CD4-positive, alpha-beta memory T cell (primary cell): ENCODE results near the gene POLD2. TPM values are rescaled to one million over a fixed set of nuclear protein-coding genes. Genes with fewer than 3 reads are reported as not detected.
A peak's percentile ranks its signal among the peaks of the same experiment; 100 is the strongest.

Experiments
- CTCF ChIA-PET: fragments of 350-600 bp; sonication (Branson Sonifier 250); formaldehyde crosslinking; loops from one replicate; lab custom pipeline; 2021; ENCODE audit warnings: inconsistent platforms; ENCODE audit not compliant: partially characterized antibody; lab: Charles Lee
- POLR2A ChIA-PET: fragments of 350-600 bp; sonication (Branson Sonifier 250); formaldehyde crosslinking; loops from one replicate; lab custom pipeline; 2021; ENCODE audit not compliant: partially characterized antibody; lab: Charles Lee
- DNase-seq, 5 donors: peaks; one replicate each; pipeline versions ENCODE4 v3.0.0 to v3.0.0-alpha.2; 2020 to 2022; ENCODE audit warnings: mixed read lengths in 1 of 5
- H3K27ac ChIP-seq: one replicate; pipeline ENCODE4 v1.7.0; 2013; ENCODE audit warnings: low read depth, low read length
- H3K27me3 ChIP-seq: 2 replicates; pipeline ENCODE4 v1.7.0; 2013; ENCODE audit warnings: mild to moderate bottlenecking, low read length, moderate library complexity; ENCODE audit not compliant: insufficient read depth
- H3K36me3 ChIP-seq: 2 replicates; pipeline ENCODE4 v1.7.0; 2013; ENCODE audit warnings: mild to moderate bottlenecking, low read length, moderate library complexity; ENCODE audit not compliant: insufficient read depth
- H3K4me1 ChIP-seq: 2 replicates; pipeline ENCODE4 v1.7.0; 2013; ENCODE audit warnings: mild to moderate bottlenecking, low read length, moderate library complexity; ENCODE audit not compliant: insufficient read depth
- H3K4me3 ChIP-seq, 2 donors: one replicate each; pipeline ENCODE4 v1.7.0; 2013; ENCODE audit warnings: low read length in 2 of 2, mild to moderate bottlenecking in 1 of 2
- H3K9me3 ChIP-seq, 2 donors: one replicate each; pipeline ENCODE4 v1.7.0; 2013; ENCODE audit warnings: low read length in 2 of 2, control low read depth in 1 of 2; ENCODE audit not compliant: control insufficient read depth in 1 of 2
- H3K27ac Mint-ChIP-seq, 7 donors: one replicate each; pipeline ENCODE4 v1.8.0; 2020 to 2021; ENCODE audit warnings: mixed read lengths in 7 of 7, mild to moderate bottlenecking in 6 of 7, inconsistent platforms in 3 of 7, moderate library complexity in 3 of 7
- H3K27me3 Mint-ChIP-seq, 2 donors: one replicate each; pipeline ENCODE4 v1.8.0; 2020 to 2021; ENCODE audit warnings: mixed read lengths in 2 of 2
- H3K36me3 Mint-ChIP-seq, 2 donors: one replicate each; pipeline ENCODE4 v1.8.0; 2020 to 2021; ENCODE audit warnings: mixed read lengths in 2 of 2, inconsistent platforms in 1 of 2, mild to moderate bottlenecking in 1 of 2
- H3K4me1 Mint-ChIP-seq, 4 donors: one replicate each; pipeline ENCODE4 v1.8.0; 2020 to 2021; ENCODE audit warnings: mixed read lengths in 4 of 4, mild to moderate bottlenecking in 1 of 4
- H3K4me3 Mint-ChIP-seq, 8 donors: one replicate each; pipeline ENCODE4 v1.8.0; 2020 to 2021; ENCODE audit warnings: mixed read lengths in 8 of 8, mild to moderate bottlenecking in 7 of 8, moderate library complexity in 6 of 8, inconsistent platforms in 3 of 8
- H3K9me3 Mint-ChIP-seq, 8 donors: one replicate each; pipeline ENCODE4 v1.8.0; 2020 to 2021; ENCODE audit warnings: mixed read lengths in 8 of 8, mild to moderate bottlenecking in 5 of 8, inconsistent platforms in 3 of 8, moderate library complexity in 1 of 8
- intact Hi-C: fragments of 100-400 bp; cut with micrococcal nuclease; formaldehyde crosslinking; loops from one replicate; pipeline ENCODE4 v1.15.1; 2023
- polyA plus RNA-seq, 2 donors: library from polyadenylated mRNA; unstranded; fragments of 300-500 nt; fragmentation: Illumina TruSeq; gene quantifications; one replicate each; pipeline ENCODE4 v1.2.3, GENCODE V29; 2021
- total RNA-seq, 2 experiments: library from RNA; stranded (reverse); gene quantifications; one replicate each; pipeline ENCODE4 v1.2.3, GENCODE V29; 2021

The POLD2 gene
- total and polyA plus RNA-seq, 4 experiments from 2014 or later: 48.7 to 94.4 (median 75.2) TPM

- Mint-ChIP-seq H3K9me3 (peaks cover 0 to 3% (median 0%) of the 10 kb centered on the region in 8 donors), H3K36me3 (no peaks in the 10 kb centered on the region), H3K4me3 (no peak overlapping the region), H3K4me1 (no peaks in the 10 kb centered on the region), H3K27me3 (peaks cover 3 to 6% of the 10 kb centered on the region in 2 donors), H3K27ac (no peak overlapping the region)
- Histone ChIP-seq H3K36me3 (no peaks in the 10 kb centered on the region), H3K4me3 (no peak overlapping the region), H3K27ac (no peak overlapping the region), H3K27me3 (no peaks in the 10 kb centered on the region), H3K9me3 (no peaks in the 10 kb centered on the region), H3K4me1 (no peaks in the 10 kb centered on the region)
- ChIA-PET POLR2A (no interaction called here), CTCF (no interaction called here)
- intact Hi-C loops: no loop called here
- no peak for DNase-seq
Measured at GRCh38 chr7:44162179-44162578, 38.8 kb upstream of the POLD2 start.

- Mint-ChIP-seq H3K4me3 (no peak overlapping the region), H3K27ac (no peak overlapping the region), H3K9me3 (peaks cover 0 to 3% (median 0%) of the 10 kb centered on the region in 8 donors), H3K36me3 (no peaks in the 10 kb centered on the region), H3K4me1 (no peaks in the 10 kb centered on the region), H3K27me3 (peaks cover 3 to 6% of the 10 kb centered on the region in 2 donors)
- no peaks in the 10 kb centered on the region for H3K36me3 ChIP-seq
- no peaks in the 10 kb centered on the region for H3K9me3 ChIP-seq
- no peak overlapping the region for H3K27ac ChIP-seq
- no peaks in the 10 kb centered on the region for H3K4me1 ChIP-seq
- intact Hi-C loops: no loop called here
- H3K27me3 ChIP-seq: no peaks in the 10 kb centered on the region
- no peak for DNase-seq
- ChIA-PET POLR2A (no interaction called here), CTCF (no interaction called here)
- H3K4me3 ChIP-seq: no peak overlapping the region
Measured at GRCh38 chr7:44161371-44161770, 38.0 kb upstream of the POLD2 start.

DNA sequence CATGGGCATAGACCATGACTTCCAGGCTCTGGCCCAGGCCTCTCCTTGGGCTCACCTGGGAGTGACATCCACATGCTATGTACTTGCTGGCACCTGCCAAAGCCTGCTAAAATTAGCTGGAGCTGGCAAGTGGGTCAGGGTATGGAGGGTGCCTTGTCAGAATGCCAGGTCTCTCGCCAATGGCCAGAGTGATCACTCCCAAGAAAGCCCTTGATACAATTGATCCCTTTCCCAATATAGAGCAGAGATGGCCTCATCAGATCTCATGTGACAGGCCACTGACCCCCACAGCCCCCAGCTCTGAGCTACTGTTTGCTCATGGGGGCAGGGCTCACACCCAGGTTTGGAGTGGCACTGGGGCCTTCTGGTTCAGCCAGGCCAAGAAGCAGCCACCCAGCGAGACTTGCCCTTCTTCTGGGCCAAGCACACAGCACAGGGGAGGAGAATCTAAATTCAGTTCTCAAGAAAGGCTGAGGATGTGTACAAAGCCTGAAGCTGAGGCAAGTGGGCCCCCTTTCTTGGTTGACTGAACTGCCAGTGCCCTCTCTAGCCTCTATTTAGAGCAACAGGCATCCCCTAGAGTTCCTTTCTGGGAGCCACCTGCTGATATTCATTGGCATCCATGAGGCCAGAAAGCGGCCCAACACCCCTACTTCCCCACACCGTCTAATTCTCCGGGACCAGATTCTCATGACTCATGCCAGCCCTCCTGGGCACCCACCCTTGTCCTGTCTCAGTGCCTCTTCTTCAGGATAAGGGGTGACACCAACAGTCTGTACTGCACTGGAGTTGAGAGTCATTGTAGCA lies 36.7 kb upstream of the POLD2 start:
- peaks cover 0 to 3% (median 0%) of the 10 kb centered on the region in 8 donors for H3K9me3 Mint-ChIP-seq
- ChIA-PET CTCF (no interaction called here), POLR2A (no interaction called here)
- Histone ChIP-seq H3K27ac (no peak overlapping the region), H3K27me3 (no peaks in the 10 kb centered on the region), H3K4me3 (no peak overlapping the region), H3K36me3 (no peaks in the 10 kb centered on the region), H3K9me3 (no peaks in the 10 kb centered on the region), H3K4me1 (no peaks in the 10 kb centered on the region)
- no peak overlapping the region for H3K27ac Mint-ChIP-seq
- no peaks in the 10 kb centered on the region for H3K36me3 Mint-ChIP-seq
- H3K4me3 Mint-ChIP-seq: no peak overlapping the region
- intact Hi-C loops: no loop called here
- H3K27me3 Mint-ChIP-seq: peaks cover 3 to 6% of the 10 kb centered on the region in 2 donors
- H3K4me1 Mint-ChIP-seq: no peaks in the 10 kb centered on the region
- DNase-seq: no peak

GRCh38 chr7:44158873-44159631 lies 35.7 kb upstream of the POLD2 start:
- Histone ChIP-seq H3K4me3 (no peak overlapping the region), H3K4me1 (no peaks in the 10 kb centered on the region), H3K27me3 (no peaks in the 10 kb centered on the region), H3K9me3 (no peaks in the 10 kb centered on the region), H3K36me3 (no peaks in the 10 kb centered on the region), H3K27ac (no peak overlapping the region)
- H3K4me3 Mint-ChIP-seq: no peak overlapping the region
- H3K36me3 Mint-ChIP-seq: no peaks in the 10 kb centered on the region
- intact Hi-C loops: no loop called here
- no peak for DNase-seq
- no peaks in the 10 kb centered on the region for H3K4me1 Mint-ChIP-seq
- ChIA-PET POLR2A (no interaction called here), CTCF (no interaction called here)
- peaks cover 1 to 6% of the 10 kb centered on the region in 2 donors for H3K27me3 Mint-ChIP-seq
- H3K9me3 Mint-ChIP-seq: peaks cover 0 to 2% (median 0%) of the 10 kb centered on the region in 8 donors
- peak overlapping the region in 2 of 7 donors; percentile 42 to 61 for H3K27ac Mint-ChIP-seq

- no peaks in the 10 kb centered on the region for H3K4me1 ChIP-seq
- no peaks in the 10 kb centered on the region for H3K36me3 Mint-ChIP-seq
- ChIA-PET POLR2A (no interaction called here), CTCF (no interaction called here)
- no peaks in the 10 kb centered on the region for H3K4me1 Mint-ChIP-seq
- H3K27ac ChIP-seq: no peak overlapping the region
- no peaks in the 10 kb centered on the region for H3K9me3 ChIP-seq
- H3K27me3 Mint-ChIP-seq: peaks cover 1 to 6% of the 10 kb centered on the region in 2 donors
- no peaks in the 10 kb centered on the region for H3K27me3 ChIP-seq
- H3K27ac Mint-ChIP-seq: no peak overlapping the region
- no peak for DNase-seq
- no peaks in the 10 kb centered on the region for H3K9me3 Mint-ChIP-seq
- no peaks in the 10 kb centered on the region for H3K36me3 ChIP-seq
- intact Hi-C loops: no loop called here
- H3K4me3 ChIP-seq: no peak overlapping the region
- no peak overlapping the region for H3K4me3 Mint-ChIP-seq
Measured at GRCh38 chr7:44158096-44158872, 34.9 kb upstream of the POLD2 start.

- Mint-ChIP-seq H3K4me3 (no peak overlapping the region), H3K27ac (no peak overlapping the region), H3K4me1 (no peaks in the 10 kb centered on the region), H3K36me3 (no peaks in the 10 kb centered on the region), H3K9me3 (no peaks in the 10 kb centered on the region), H3K27me3 (peaks cover 1 to 4% of the 10 kb centered on the region in 2 donors)
- no peak for DNase-seq
- intact Hi-C loops: no loop called here
- Histone ChIP-seq H3K9me3 (no peaks in the 10 kb centered on the region), H3K4me3 (no peak overlapping the region), H3K27me3 (no peaks in the 10 kb centered on the region), H3K27ac (no peak overlapping the region), H3K4me1 (no peaks in the 10 kb centered on the region), H3K36me3 (no peaks in the 10 kb centered on the region)
- CTCF ChIA-PET: no interaction called here
- POLR2A ChIA-PET: no interaction called here
Measured at GRCh38 chr7:44157116-44158080, 34.0 kb upstream of the POLD2 start.
